Measurements from ENCODE around the gene ALDOB. TPM values are rescaled to one million over a fixed set of nuclear protein-coding genes. Genes with fewer than 3 reads are reported as not detected.

ALDOB gene
- total RNA-seq, 6 experiments from 2014 or later, result not detected

DNA sequence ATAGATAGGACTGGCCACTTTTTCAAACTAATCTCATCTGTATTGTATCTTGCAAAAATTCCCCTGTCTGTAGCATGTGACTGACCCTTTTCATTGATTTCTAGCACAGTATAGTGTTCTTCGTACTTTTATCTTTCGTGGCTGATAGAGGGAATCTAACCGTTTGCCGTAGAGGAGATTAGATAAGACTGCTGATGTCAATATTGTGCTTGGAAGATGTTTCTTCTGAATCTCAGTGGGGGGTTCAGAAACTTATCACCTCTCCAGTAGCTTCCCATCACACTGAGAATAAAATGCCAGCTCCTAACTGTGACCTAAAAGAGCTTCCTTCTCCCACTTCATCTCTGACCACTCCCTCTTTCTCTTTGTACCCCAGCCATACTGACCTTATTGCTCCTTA lies 25.4 kb upstream of the ALDOB start:
- no peaks in the 10 kb centered on the region; the same call in none of the 2 replicates for H3K27me3 Mint-ChIP-seq (ENCODE audit: insufficient read depth)
- H3K9me3 Mint-ChIP-seq, result no peaks in the 10 kb centered on the region
- no peaks in the 10 kb centered on the region for H3K36me3 Mint-ChIP-seq (ENCODE audit: low read depth)
- H3K27ac Mint-ChIP-seq, result no peak overlapping the region
- no peak overlapping the region for H3K4me3 Mint-ChIP-seq
- peaks cover 44% of the 10 kb centered on the region for H3K4me1 Mint-ChIP-seq (ENCODE audit: low read depth)
- TF ChIP-seq, protein P1, sequence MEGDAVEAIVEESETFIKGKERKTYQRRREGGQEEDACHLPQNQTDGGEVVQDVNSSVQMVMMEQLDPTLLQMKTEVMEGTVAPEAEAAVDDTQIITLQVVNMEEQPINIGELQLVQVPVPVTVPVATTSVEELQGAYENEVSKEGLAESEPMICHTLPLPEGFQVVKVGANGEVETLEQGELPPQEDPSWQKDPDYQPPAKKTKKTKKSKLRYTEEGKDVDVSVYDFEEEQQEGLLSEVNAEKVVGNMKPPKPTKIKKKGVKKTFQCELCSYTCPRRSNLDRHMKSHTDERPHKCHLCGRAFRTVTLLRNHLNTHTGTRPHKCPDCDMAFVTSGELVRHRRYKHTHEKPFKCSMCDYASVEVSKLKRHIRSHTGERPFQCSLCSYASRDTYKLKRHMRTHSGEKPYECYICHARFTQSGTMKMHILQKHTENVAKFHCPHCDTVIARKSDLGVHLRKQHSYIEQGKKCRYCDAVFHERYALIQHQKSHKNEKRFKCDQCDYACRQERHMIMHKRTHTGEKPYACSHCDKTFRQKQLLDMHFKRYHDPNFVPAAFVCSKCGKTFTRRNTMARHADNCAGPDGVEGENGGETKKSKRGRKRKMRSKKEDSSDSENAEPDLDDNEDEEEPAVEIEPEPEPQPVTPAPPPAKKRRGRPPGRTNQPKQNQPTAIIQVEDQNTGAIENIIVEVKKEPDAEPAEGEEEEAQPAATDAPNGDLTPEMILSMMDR (IDR thresholded peaks at IDR 0.05), result no peak
- DNase-seq, result no peak

DNA sequence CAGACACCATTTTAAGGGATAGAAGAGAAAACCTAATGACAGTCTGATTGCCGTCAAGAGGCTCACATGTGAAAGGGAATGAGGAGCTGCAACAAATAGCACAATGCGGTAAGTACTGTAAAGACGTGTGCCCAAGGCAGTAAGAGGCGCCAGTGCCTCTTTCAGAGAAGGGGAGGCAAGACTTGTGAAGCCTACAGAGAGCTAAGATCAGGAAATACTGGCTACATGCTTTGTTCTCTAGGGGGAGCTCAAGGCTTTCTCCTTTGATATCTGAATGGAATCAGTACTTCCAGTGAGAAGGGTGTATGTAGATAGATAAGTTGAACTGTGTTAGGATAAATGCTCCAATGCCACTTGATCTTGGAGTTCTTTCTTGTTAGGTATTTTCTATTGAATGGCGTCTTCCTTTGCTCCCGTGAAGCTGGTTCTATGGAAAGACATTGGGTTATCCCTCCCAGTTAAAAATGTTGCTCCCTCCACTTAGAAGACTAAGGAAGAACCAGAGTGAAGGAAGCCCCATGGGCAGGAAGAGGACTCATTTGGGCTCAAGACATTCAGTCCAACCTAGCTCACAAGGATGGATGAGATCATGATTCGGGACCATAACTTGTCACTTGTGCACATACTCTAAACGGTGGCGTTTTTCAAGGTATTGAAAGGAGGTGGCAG lies 23.5 kb upstream of the ALDOB start:
- Mint-ChIP-seq H3K9me3 (no peaks in the 10 kb centered on the region), H3K36me3 (ENCODE audit: low read depth) (no peaks in the 10 kb centered on the region), H3K27me3 (ENCODE audit: insufficient read depth) (no peaks in the 10 kb centered on the region; the same call in none of the 2 replicates), H3K4me3 (no peak overlapping the region), H3K4me1 (ENCODE audit: low read depth) (peaks cover 35% of the 10 kb centered on the region), H3K27ac (no peak overlapping the region)
- TF ChIP-seq, protein P1 (IDR thresholded peaks at IDR 0.05), result peak; percentile 79
- peak; percentile 80 for DNase-seq

DNA sequence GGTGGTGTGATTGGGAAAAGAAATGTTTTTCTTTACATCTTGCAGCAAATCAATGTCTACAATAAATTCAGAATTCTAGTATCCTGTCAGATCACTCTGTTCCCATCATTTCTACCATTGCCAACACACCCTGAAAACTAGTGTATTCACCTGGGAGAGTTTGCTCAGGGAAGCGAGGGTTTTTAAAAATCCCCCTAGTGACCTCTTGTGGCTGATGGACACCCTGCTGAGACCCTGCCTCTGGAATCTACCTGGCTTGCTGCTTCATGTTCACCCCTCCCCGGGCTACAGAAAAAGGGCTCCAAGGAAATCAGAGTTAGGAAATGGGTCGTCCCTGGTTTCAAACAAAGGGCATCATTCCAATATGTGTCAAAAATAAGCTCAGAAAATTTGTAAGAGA lies 21.4 kb upstream of the ALDOB start:
- Mint-ChIP-seq H3K27ac (no peak overlapping the region), H3K4me1 (ENCODE audit: low read depth) (peaks cover 25% of the 10 kb centered on the region), H3K36me3 (ENCODE audit: low read depth) (no peaks in the 10 kb centered on the region), H3K9me3 (no peaks in the 10 kb centered on the region), H3K27me3 (ENCODE audit: insufficient read depth) (no peaks in the 10 kb centered on the region; the same call in 1 of the 2 replicates), H3K4me3 (no peak overlapping the region)
- no peak for DNase-seq
- TF ChIP-seq, protein P1 (IDR thresholded peaks at IDR 0.05), result no peak; the same call in 1 of the 2 replicates

DNA sequence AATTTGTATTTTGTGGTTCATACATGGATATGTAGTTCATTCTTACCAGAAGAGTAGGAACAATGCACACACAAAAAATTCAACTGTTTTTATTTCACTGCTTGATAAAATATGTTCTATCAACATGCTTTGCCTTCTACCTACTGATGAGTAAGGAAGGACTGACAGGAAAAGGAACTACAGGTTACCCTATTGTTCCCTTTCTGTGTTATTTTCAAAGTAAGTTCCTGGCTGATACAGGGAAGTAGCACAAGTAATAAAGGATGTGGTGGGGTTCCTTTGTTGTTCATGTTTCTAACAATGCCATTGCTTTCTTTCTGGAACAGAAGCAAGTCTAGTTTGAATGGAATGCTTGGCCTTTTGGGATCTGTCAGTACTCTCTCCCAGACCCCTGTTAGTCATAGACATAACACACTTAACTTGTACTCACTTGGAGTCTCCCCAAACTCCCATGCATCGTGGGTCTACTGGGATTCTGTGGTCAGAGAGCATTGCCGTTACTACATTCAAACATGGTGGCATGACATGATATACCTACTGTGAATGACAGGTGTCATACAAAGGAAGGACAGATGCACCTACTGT lies 20.2 kb upstream of the ALDOB start:
- no peak for DNase-seq
- H3K36me3 Mint-ChIP-seq (ENCODE audit: low read depth), result no peaks in the 10 kb centered on the region

DNA sequence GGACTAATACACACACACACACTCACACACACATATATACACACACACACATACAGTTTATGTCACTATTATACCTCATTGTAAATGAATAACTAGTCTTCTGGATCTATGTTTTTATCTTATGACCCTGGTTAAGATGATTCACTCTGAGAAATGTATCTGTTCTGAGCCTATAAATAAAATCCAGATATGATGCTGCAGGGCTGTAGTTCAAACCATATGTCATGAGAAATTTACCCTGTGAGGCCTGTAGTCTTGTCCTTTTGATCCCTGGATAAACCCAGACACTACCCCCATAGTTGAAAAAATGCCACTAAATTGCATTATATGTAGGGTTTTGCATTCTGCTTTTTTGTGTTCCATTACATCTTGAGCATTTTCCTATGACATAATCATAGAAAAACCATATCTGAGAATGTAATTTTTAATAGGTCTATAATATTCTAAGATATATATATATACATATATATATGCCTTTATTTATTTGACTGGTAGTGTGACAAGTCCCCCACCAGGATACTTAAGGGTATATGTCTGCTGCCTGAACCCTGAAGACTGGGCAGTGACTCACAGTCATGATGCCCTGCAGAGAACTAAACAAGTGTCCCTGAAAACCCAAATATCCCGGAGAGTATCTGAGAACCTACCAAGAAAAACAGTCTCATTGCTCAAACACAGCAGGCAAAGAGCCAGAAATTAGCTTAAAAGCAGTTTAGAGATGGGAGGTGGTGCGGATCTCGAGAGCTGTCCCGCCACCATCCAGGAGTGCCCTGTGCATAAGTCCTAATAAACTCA lies 18.4 kb upstream of the ALDOB start:
- Mint-ChIP-seq H3K9me3 (no peaks in the 10 kb centered on the region), H3K27me3 (ENCODE audit: insufficient read depth) (peaks cover 1% of the 10 kb centered on the region), H3K27ac (no peak overlapping the region), H3K36me3 (ENCODE audit: low read depth) (no peaks in the 10 kb centered on the region), H3K4me3 (no peak overlapping the region), H3K4me1 (ENCODE audit: low read depth) (peaks cover 33% of the 10 kb centered on the region)
- TF ChIP-seq, protein P1 (IDR thresholded peaks at IDR 0.05), result no peak
- peak; percentile 11 for DNase-seq

More for the DNA sequence above, 20.2 kb upstream of the ALDOB start:
- Mint-ChIP-seq H3K9me3 (no peaks in the 10 kb centered on the region), H3K27ac (no peak overlapping the region), H3K27me3 (ENCODE audit: insufficient read depth) (no peaks in the 10 kb centered on the region; the same call in 1 of the 2 replicates), H3K4me3 (no peak overlapping the region), H3K4me1 (ENCODE audit: low read depth) (peaks cover 28% of the 10 kb centered on the region)
- TF ChIP-seq, protein P1 (IDR thresholded peaks at IDR 0.05), result no peak

Data from HFFc6 (cell line).